Gastroesophageal sphincter (tissue), 4 donors: ENCODE data around the gene FCHO2. TPM values are rescaled to one million over a fixed set of nuclear protein-coding genes. Genes with fewer than 3 reads are reported as not detected.

Experiments
- ATAC-seq: fragments of 150-250 bp; one replicate; pipeline ENCODE4 v1.9.1; 2016; ENCODE audit warnings: mild to moderate bottlenecking, moderate library complexity
- H3K27ac ChIP-seq, 4 donors: fragments of 200-600 bp; sonication (generic) in 3 of 4; 1 replicate in 3 of 4; 2 replicates in 1 of 4; pipeline ENCODE4 v1.5.1; 2016 to 2019
- H3K27me3 ChIP-seq: fragments of 200-600 bp; sonication (generic); one replicate; pipeline ENCODE4 v1.5.1; 2019
- H3K36me3 ChIP-seq, 2 donors: fragments of 200-600 bp; sonication (generic); one replicate each; pipeline ENCODE4 v1.5.1; 2019; ENCODE audit warnings: control low read depth in 1 of 2
- H3K4me1 ChIP-seq, 3 donors: fragments of 200-600 bp; sonication (generic); 1 replicate in 2 of 3; 2 replicates in 1 of 3; pipeline ENCODE4 v1.5.1; 2016 to 2019; ENCODE audit warnings: control low read depth in 2 of 3
- H3K4me3 ChIP-seq, 2 donors: fragments of 200-600 bp; sonication (generic); one replicate each; pipeline ENCODE4 v1.5.1; 2019; ENCODE audit warnings: mild to moderate bottlenecking in 1 of 2, moderate library complexity in 1 of 2
- H3K9me3 ChIP-seq, 3 donors: fragments of 200-600 bp; sonication (generic); one replicate each; pipeline ENCODE4 v1.5.1; 2017 to 2019; ENCODE audit warnings: control low read depth in 2 of 3
- CTCF ChIP-seq, 4 experiments: fragments of 200-600 bp in 2 of 4; fragments of 450-650 bp in 2 of 4; sonication (generic) in 1 of 4; IDR thresholded peaks; one replicate each; pipeline ENCODE4 v1.5.1; 2017 to 2019; ENCODE audit warnings: antibody characterized with exemption in 4 of 4, mild to moderate bottlenecking in 2 of 4, moderate library complexity in 2 of 4
- EP300 ChIP-seq: sonication (generic); formaldehyde crosslinking; IDR thresholded peaks from one replicate; pipeline ENCODE4 v1.6.1; 2017; ENCODE audit warnings: antibody characterized with exemption, mild to moderate bottlenecking
- POLR2A ChIP-seq, 2 donors: fragments of 450-650 bp; IDR thresholded peaks; one replicate each; pipeline ENCODE4 v1.6.1; 2017; ENCODE audit warnings: antibody characterized with exemption in 2 of 2, mild to moderate bottlenecking in 2 of 2, moderate library complexity in 1 of 2
- POLR2AphosphoS5 ChIP-seq: sonication (generic); formaldehyde crosslinking; IDR thresholded peaks from one replicate; pipeline ENCODE4 v1.6.1; 2017; ENCODE audit warnings: antibody characterized with exemption
- WGBS, 2 donors: methylation state at CpG; one replicate each; pipeline ENCODE4 v1.1.5; 2018; ENCODE audit warnings: low coverage in 1 of 2; 5-methylcytosine and 5-hydroxymethylcytosine counted together
- total RNA-seq, 4 donors: library from RNA; depleted of rRNA; stranded (reverse); fragments of >200 nt; gene quantifications; one replicate each; pipeline ENCODE4 v1.1.0, GENCODE V29; 2016

Gene FCHO2
- total RNA-seq, 4 donors from 2014 or later, result 27.3 to 36.3 (median 30.1) TPM

GRCh38 chr5:73122875-73123810 lies 167.3 kb downstream of the FCHO2 start:
- Histone ChIP-seq H3K27me3 (peaks cover 49% of the 10 kb centered on the region), H3K4me3 (no peak overlapping the region), H3K36me3 (no peaks in the 10 kb centered on the region), H3K27ac (no peak overlapping the region), H3K4me1 (peaks cover 0 to 16% (median 4%) of the 10 kb centered on the region in 3 donors), H3K9me3 (no peaks in the 10 kb centered on the region)
- WGBS, 2 donors, result 76 to 81% methylated on average over 2 to 3 of the region's 19 CpGs
- TF ChIP-seq POLR2AphosphoS5 (no peak), POLR2A (IDR thresholded peaks at IDR 0.05) (no peak), CTCF (IDR thresholded peaks at IDR 0.05) (no peak), EP300 (no peak)
- ATAC-seq, result no peak

GRCh38 chr5:73125289-73125688 lies 169.4 kb downstream of the FCHO2 start:
- Histone ChIP-seq H3K4me1 (peaks cover 0 to 9% (median under 1%) of the 10 kb centered on the region in 3 donors), H3K27me3 (peaks cover 47% of the 10 kb centered on the region), H3K27ac (no peak overlapping the region), H3K36me3 (no peaks in the 10 kb centered on the region), H3K9me3 (no peaks in the 10 kb centered on the region), H3K4me3 (no peak overlapping the region)
- ATAC-seq, result no peak
- 86 to 94% methylated on average over 2 to 3 of the region's 4 CpGs for WGBS, 2 donors
- no peak for TF ChIP-seq EP300
- no peak for TF ChIP-seq POLR2A (IDR thresholded peaks at IDR 0.05)
- TF ChIP-seq POLR2AphosphoS5, result no peak
- no peak for TF ChIP-seq CTCF (IDR thresholded peaks at IDR 0.05)

GRCh38 chr5:73126381-73126780 lies 170.5 kb downstream of the FCHO2 start:
- 88 to 100% methylated on average over 1 to 4 of the region's 4 CpGs for whole genome bisulfite sequencing, 2 donors
- H3K36me3 ChIP-seq, result no peaks in the 10 kb centered on the region
- no peak for TF ChIP-seq CTCF (IDR thresholded peaks at IDR 0.05)
- no peak for TF ChIP-seq POLR2AphosphoS5
- H3K4me1 ChIP-seq, result no peaks in the 10 kb centered on the region
- no peak overlapping the region for H3K4me3 ChIP-seq
- peaks cover 36% of the 10 kb centered on the region for H3K27me3 ChIP-seq
- H3K27ac ChIP-seq, result no peak overlapping the region
- no peak for ATAC-seq
- no peaks in the 10 kb centered on the region for H3K9me3 ChIP-seq

- no peak overlapping the region for H3K4me3 ChIP-seq
- no peaks in the 10 kb centered on the region for H3K4me1 ChIP-seq
- TF ChIP-seq CTCF (IDR thresholded peaks at IDR 0.05) (no peak), EP300 (no peak), POLR2A (IDR thresholded peaks at IDR 0.05) (no peak), POLR2AphosphoS5 (no peak)
- H3K27me3 ChIP-seq, result peaks cover 31% of the 10 kb centered on the region
- no peaks in the 10 kb centered on the region for H3K36me3 ChIP-seq
- no peak overlapping the region for H3K27ac ChIP-seq
- no peaks in the 10 kb centered on the region for H3K9me3 ChIP-seq
- WGBS, 2 donors, result 80 to 93% methylated on average over 1 of the region's 1 CpG
- no peak for ATAC-seq
Measured at GRCh38 chr5:73126957-73127356, 171.1 kb downstream of the FCHO2 start.

- Histone ChIP-seq H3K4me3 (no peak overlapping the region), H3K9me3 (no peaks in the 10 kb centered on the region), H3K4me1 (no peaks in the 10 kb centered on the region), H3K27ac (no peak overlapping the region), H3K36me3 (no peaks in the 10 kb centered on the region), H3K27me3 (peaks cover 14% of the 10 kb centered on the region)
- no peak for ATAC-seq
- TF ChIP-seq POLR2A (IDR thresholded peaks at IDR 0.05) (no peak), EP300 (no peak), POLR2AphosphoS5 (no peak), CTCF (IDR thresholded peaks at IDR 0.05) (no peak)
- 80 to 89% methylated on average over 1 to 5 of the region's 5 CpGs for WGBS, 2 donors
Measured at GRCh38 chr5:73129143-73129542, 173.3 kb downstream of the FCHO2 start.
